Right lobe of liver (tissue), 6 donors: ENCODE results near the gene RPS6KA5. TPM values are rescaled to one million over a fixed set of nuclear protein-coding genes. Genes with fewer than 3 reads are reported as not detected.
A peak's percentile ranks its signal among the peaks of the same experiment; 100 is the strongest.
"Not testable (repeated sequence)": the region's sequence is repeated elsewhere in the genome, so short reads cannot be mapped to it uniquely, and the experiment has no call there.

Experiments used
- ATAC-seq, 4 donors: fragments of 200-7000 bp; cut with Tn5 transposase; one replicate each; pipeline ENCODE4 v1.9.1; 2020; ENCODE audit warnings: mild to moderate bottlenecking in 4 of 4, moderate library complexity in 4 of 4
- DNase-seq, 3 donors: peaks; one replicate each; pipeline ENCODE4 v3.0.0-alpha.2; 2020
- H3K27ac ChIP-seq, 3 donors: fragments of 200-600 bp; one replicate each; pipeline ENCODE4 v1.8.0; 2022
- H3K27me3 ChIP-seq, 2 donors: fragments of 200-600 bp; one replicate each; pipeline ENCODE4 v1.8.0; 2022
- H3K36me3 ChIP-seq, 4 donors: fragments of 200-600 bp; sonication (generic) in 1 of 4; one replicate each; pipeline versions ENCODE4 v1.5.1 to v1.8.0; 2017 to 2022; ENCODE audit warnings: control low read depth in 1 of 4
- H3K4me1 ChIP-seq, 4 donors: fragments of 200-600 bp; sonication (generic) in 1 of 4; one replicate each; pipeline versions ENCODE4 v1.5.1 to v1.8.0; 2017 to 2022; ENCODE audit warnings: control low read depth in 1 of 4
- H3K4me3 ChIP-seq, 3 donors: fragments of 200-600 bp; one replicate each; pipeline ENCODE4 v1.8.0; 2022
- H3K9me3 ChIP-seq, 4 donors: fragments of 200-600 bp; sonication (generic) in 1 of 4; one replicate each; pipeline versions ENCODE4 v1.5.1 to v1.8.0; 2017 to 2022; ENCODE audit warnings: control low read depth in 1 of 4
- CTCF ChIP-seq, 4 donors: fragments of 200-600 bp in 3 of 4; fragments of 450-650 bp in 1 of 4; IDR thresholded peaks; one replicate each; pipeline versions ENCODE4 v1.5.1 to v1.8.0; 2016 to 2022; ENCODE audit warnings: antibody characterized with exemption in 4 of 4, mild to moderate bottlenecking in 2 of 4
- POLR2A ChIP-seq: fragments of 450-650 bp; IDR thresholded peaks from one replicate; pipeline ENCODE4 v1.6.1; 2017; ENCODE audit warnings: antibody characterized with exemption, mild to moderate bottlenecking
- WGBS: methylation state at CpG from one replicate; pipeline ENCODE4 v1.1.6; 2018; ENCODE audit warnings: low coverage, low lambda C conversion rate; ENCODE audit not compliant: insufficient coverage; ENCODE audit errors: missing lambda C conversion rate; 5-methylcytosine and 5-hydroxymethylcytosine counted together
- intact Hi-C, 2 donors: fragments of 100-400 bp; cut with DNase I; formaldehyde crosslinking; loops; one replicate each; pipeline versions ENCODE4 v1.11.2 to v1.14.1; 2022
- total RNA-seq, 6 experiments: library from RNA; depleted of rRNA in 2 of 6; stranded (reverse); fragments of >200 nt in 2 of 6; fragmentation: NEBNext Ultra II Directional in 3 of 6; extraction: Animal tissue kit (Norgen Biotek cat#: 25700) in 3 of 6; gene quantifications; one replicate each; pipeline versions ENCODE4 v1.1.0 to v1.2.4, GENCODE V29; 2016 to 2023
- donor health status: DM: no; HTN: yes; CAD: no.
- donor health status: DM: no; HTN: no; CAD: no.
- donor health status: DM: no; HTN: no; CAD: no.
- donor health status: DM: no; HTN: yes; CAD: no.
- donor health status: DM: no; HTN: yes; CAD: no.

RPS6KA5 gene
- total RNA-seq, 6 experiments from 2014 or later = 0.31 to 3.5 (median 1.7) TPM

GRCh38 chr14:90962505-90963109 lies 97.8 kb downstream of the RPS6KA5 start:
- TF ChIP-seq POLR2A (no peak), CTCF (IDR thresholded peaks at IDR 0.05) (no peak)
- Histone ChIP-seq H3K9me3 (no peaks in the 10 kb centered on the region), H3K27ac (no peak overlapping the region), H3K27me3 (no peaks in the 10 kb centered on the region), H3K4me1 (no peaks in the 10 kb centered on the region), H3K36me3 (no peaks in the 10 kb centered on the region), H3K4me3 (no peak overlapping the region)
- intact Hi-C loops = no loop called here
- no peak for ATAC-seq
- 84% methylated on average over 11 of the region's 11 CpGs for WGBS
- DNase-seq = no peak

- no peak for TF ChIP-seq POLR2A
- TF ChIP-seq CTCF (IDR thresholded peaks at IDR 0.05) = no peak
- no peak overlapping the region for H3K27ac ChIP-seq
- no peak for DNase-seq
- no peaks in the 10 kb centered on the region for H3K9me3 ChIP-seq
- intact Hi-C loops = no loop called here
- WGBS = 70% methylated on average over 6 of the region's 6 CpGs
- H3K4me3 ChIP-seq = no peak overlapping the region
- no peaks in the 10 kb centered on the region for H3K4me1 ChIP-seq
- no peaks in the 10 kb centered on the region for H3K36me3 ChIP-seq
- no peaks in the 10 kb centered on the region for H3K27me3 ChIP-seq
- peak in 1 of 4 donors; percentile 49 for ATAC-seq
These were observed 99.6 kb downstream of the RPS6KA5 start for GRCh38 chr14:90960818-90961217.

GRCh38 chr14:90959344-90959743 lies 101.1 kb downstream of the RPS6KA5 start:
- intact Hi-C loops = no loop called here
- Histone ChIP-seq H3K27me3 (no peaks in the 10 kb centered on the region), H3K4me3 (no peak overlapping the region), H3K27ac (no peak overlapping the region), H3K9me3 (no peaks in the 10 kb centered on the region), H3K4me1 (no peaks in the 10 kb centered on the region), H3K36me3 (no peaks in the 10 kb centered on the region)
- TF ChIP-seq POLR2A (no peak), CTCF (IDR thresholded peaks at IDR 0.05) (no peak)
- no peak for ATAC-seq
- WGBS = 94% methylated on average over 3 of the region's 3 CpGs
- DNase-seq = no peak

GRCh38 chr14:90956273-90956672 lies 104.2 kb downstream of the RPS6KA5 start:
- no peaks in the 10 kb centered on the region for H3K4me1 ChIP-seq
- intact Hi-C loops = no loop called here
- ATAC-seq = no peak

GRCh38 chr14:90953643-90954042 lies 106.8 kb downstream of the RPS6KA5 start:
- DNase-seq, H3K27ac ChIP-seq, H3K36me3 ChIP-seq, H3K27me3 ChIP-seq, H3K9me3 ChIP-seq, H3K4me1 ChIP-seq, ATAC-seq, H3K4me3 ChIP-seq, intact Hi-C loops: not testable (repeated sequence)
- 83% methylated on average over 1 of the region's 2 CpGs for WGBS

More at GRCh38 chr14:90956273-90956672, 104.2 kb downstream of the RPS6KA5 start:
- Histone ChIP-seq H3K27me3 (no peaks in the 10 kb centered on the region), H3K27ac (no peak overlapping the region), H3K36me3 (no peaks in the 10 kb centered on the region), H3K9me3 (no peaks in the 10 kb centered on the region), H3K4me3 (no peak overlapping the region)
- no peak for DNase-seq
- TF ChIP-seq POLR2A (no peak), CTCF (IDR thresholded peaks at IDR 0.05) (no peak)
